ENCODE results near the gene AURKAIP1.
A peak's percentile ranks its signal among the peaks of the same experiment; 100 is the strongest.
"Not testable (repeated sequence)": the region's sequence is repeated elsewhere in the genome, so short reads cannot be mapped to it uniquely, and the experiment has no call there.

Gene AURKAIP1

GRCh38 chr1:1415751-1416150 is 40.7 kb upstream of the AURKAIP1 start:
- H2AFZ ChIP-seq (ENCODE audit: insufficient read depth, low read length, poor library complexity): no peak overlapping the region
- H4K12ac ChIP-seq (ENCODE audit: low read depth, low read length): no peak overlapping the region
- no peak overlapping the region for H3K4me3 ChIP-seq (ENCODE audit: low read depth, low read length)
- H3K4ac ChIP-seq (ENCODE audit: low read depth, low read length): no peak overlapping the region
- H3K4me2 ChIP-seq (ENCODE audit: low read length): no peak overlapping the region
- peak in 1 of 2 donors; percentile 58 for DNase-seq
- no peak overlapping the region for H2BK5ac ChIP-seq (ENCODE audit: low read depth, low read length, poor library complexity)
- no peak overlapping the region for H4K8ac ChIP-seq (ENCODE audit: low read depth, low read length)
- no peak overlapping the region for H3K9ac ChIP-seq (ENCODE audit: low read length)
- H3K27me3 ChIP-seq (ENCODE audit: insufficient read depth, low read length): no peaks in the 10 kb centered on the region
- H2BK120ac ChIP-seq (ENCODE audit: insufficient read depth, low read length, poor library complexity): no peak overlapping the region
- H3K18ac ChIP-seq (ENCODE audit: low read length): no peak overlapping the region
- H2BK12ac ChIP-seq (ENCODE audit: low read length): no peak overlapping the region
- H3K23ac ChIP-seq (ENCODE audit: low read length): no peak overlapping the region
- peaks cover 4% of the 10 kb centered on the region for H3K79me2 ChIP-seq (ENCODE audit: control insufficient read depth, insufficient read depth, low read length, poor library complexity)
- peaks cover 9% of the 10 kb centered on the region in 2 experiments for H3K4me1 ChIP-seq (ENCODE audit: control insufficient read depth in 1 of 2, insufficient read depth in 2 of 2, low read length in 2 of 2)
- H3K36me3 ChIP-seq (ENCODE audit: control insufficient read depth in 1 of 2, insufficient read depth in 2 of 2, low read length in 2 of 2): no peaks in the 10 kb centered on the region
- H2AK5ac ChIP-seq (ENCODE audit: low read length): no peak overlapping the region
- H3K27ac ChIP-seq (ENCODE audit: low read depth, low read length): no peak overlapping the region
- WGBS (ENCODE audit: extremely low coverage, insufficient coverage, insufficient read length): no CpG with 5 or more reads among the region's 13 CpGs
- H3K14ac ChIP-seq (ENCODE audit: low read length): no peak overlapping the region
- H3K79me1 ChIP-seq (ENCODE audit: low read length): peaks cover 9% of the 10 kb centered on the region
- H4K91ac ChIP-seq (ENCODE audit: low read depth, low read length): no peak overlapping the region
- peaks cover 2% of the 10 kb centered on the region for H3K9me3 ChIP-seq (ENCODE audit: insufficient read depth, low read depth, low read length)

- H4K91ac ChIP-seq (ENCODE audit: low read depth, low read length); DNase-seq; H4K8ac ChIP-seq (ENCODE audit: low read depth, low read length); H3K18ac ChIP-seq (ENCODE audit: low read length); H2AFZ ChIP-seq (ENCODE audit: insufficient read depth, low read length, poor library complexity); H3K79me2 ChIP-seq (ENCODE audit: control insufficient read depth, insufficient read depth, low read length, poor library complexity); H3K9me3 ChIP-seq (ENCODE audit: insufficient read depth, low read depth, low read length); H3K4me2 ChIP-seq (ENCODE audit: low read length); H2BK12ac ChIP-seq (ENCODE audit: low read length); H3K36me3 ChIP-seq (ENCODE audit: control insufficient read depth in 1 of 2, insufficient read depth in 2 of 2, low read length in 2 of 2); H3K14ac ChIP-seq (ENCODE audit: low read length); H3K4me3 ChIP-seq (ENCODE audit: low read depth, low read length); H2AK5ac ChIP-seq (ENCODE audit: low read length); H3K4me1 ChIP-seq (ENCODE audit: control insufficient read depth in 1 of 2, insufficient read depth in 2 of 2, low read length in 2 of 2); H3K27ac ChIP-seq (ENCODE audit: low read depth, low read length); H4K12ac ChIP-seq (ENCODE audit: low read depth, low read length); H2BK5ac ChIP-seq (ENCODE audit: low read depth, low read length, poor library complexity); H3K23ac ChIP-seq (ENCODE audit: low read length); H2BK120ac ChIP-seq (ENCODE audit: insufficient read depth, low read length, poor library complexity); H3K4ac ChIP-seq (ENCODE audit: low read depth, low read length); H3K27me3 ChIP-seq (ENCODE audit: insufficient read depth, low read length); H3K79me1 ChIP-seq (ENCODE audit: low read length); H3K9ac ChIP-seq (ENCODE audit: low read length): not testable (repeated sequence)
- no CpG with 5 or more reads among the region's 11 CpGs for WGBS (ENCODE audit: extremely low coverage, insufficient coverage, insufficient read length)
These were observed 37.4 kb upstream of the AURKAIP1 start for GRCh38 chr1:1412311-1412902.

- peaks cover 0 to 6% of the 10 kb centered on the region in 2 experiments for H3K36me3 ChIP-seq (ENCODE audit: control insufficient read depth in 1 of 2, insufficient read depth in 2 of 2, low read length in 2 of 2)
- DNase-seq: no peak
- H3K9ac ChIP-seq (ENCODE audit: low read length): no peak overlapping the region
- no peak overlapping the region for H3K14ac ChIP-seq (ENCODE audit: low read length)
- H3K4me3 ChIP-seq (ENCODE audit: low read depth, low read length): no peak overlapping the region
- no peak overlapping the region for H2BK5ac ChIP-seq (ENCODE audit: low read depth, low read length, poor library complexity)
- H2AFZ ChIP-seq (ENCODE audit: insufficient read depth, low read length, poor library complexity): no peak overlapping the region
- H4K12ac ChIP-seq (ENCODE audit: low read depth, low read length): no peak overlapping the region
- no peak overlapping the region for H3K27ac ChIP-seq (ENCODE audit: low read depth, low read length)
- no peak overlapping the region for H2BK12ac ChIP-seq (ENCODE audit: low read length)
- no peak overlapping the region for H3K23ac ChIP-seq (ENCODE audit: low read length)
- H3K4me2 ChIP-seq (ENCODE audit: low read length): no peak overlapping the region
- no peak overlapping the region for H4K8ac ChIP-seq (ENCODE audit: low read depth, low read length)
- H3K4ac ChIP-seq (ENCODE audit: low read depth, low read length): no peak overlapping the region
- no peaks in the 10 kb centered on the region for H3K27me3 ChIP-seq (ENCODE audit: insufficient read depth, low read length)
- H3K79me1 ChIP-seq (ENCODE audit: low read length): peaks cover 9% of the 10 kb centered on the region
- H3K18ac ChIP-seq (ENCODE audit: low read length): no peak overlapping the region
- peaks cover 2% of the 10 kb centered on the region for H3K9me3 ChIP-seq (ENCODE audit: insufficient read depth, low read depth, low read length)
- no peak overlapping the region for H2AK5ac ChIP-seq (ENCODE audit: low read length)
- no peak overlapping the region for H2BK120ac ChIP-seq (ENCODE audit: insufficient read depth, low read length, poor library complexity)
- no peak overlapping the region for H4K91ac ChIP-seq (ENCODE audit: low read depth, low read length)
- peaks cover 7 to 8% of the 10 kb centered on the region in 2 experiments for H3K4me1 ChIP-seq (ENCODE audit: control insufficient read depth in 1 of 2, insufficient read depth in 2 of 2, low read length in 2 of 2)
- WGBS (ENCODE audit: extremely low coverage, insufficient coverage, insufficient read length): no CpG with 5 or more reads among the region's 13 CpGs
- peaks cover 13% of the 10 kb centered on the region for H3K79me2 ChIP-seq (ENCODE audit: control insufficient read depth, insufficient read depth, low read length, poor library complexity)
These were observed 36.6 kb upstream of the AURKAIP1 start for GRCh38 chr1:1411626-1412025.

GRCh38 chr1:1410238-1410637 is 35.2 kb upstream of the AURKAIP1 start:
- H3K9me3 ChIP-seq (ENCODE audit: insufficient read depth, low read depth, low read length); H3K4me3 ChIP-seq (ENCODE audit: low read depth, low read length); H3K23ac ChIP-seq (ENCODE audit: low read length); H3K27me3 ChIP-seq (ENCODE audit: insufficient read depth, low read length); H2AK5ac ChIP-seq (ENCODE audit: low read length); DNase-seq; H2BK12ac ChIP-seq (ENCODE audit: low read length); H4K91ac ChIP-seq (ENCODE audit: low read depth, low read length); H3K4me2 ChIP-seq (ENCODE audit: low read length); H3K18ac ChIP-seq (ENCODE audit: low read length); H4K8ac ChIP-seq (ENCODE audit: low read depth, low read length); H3K27ac ChIP-seq (ENCODE audit: low read depth, low read length); H4K12ac ChIP-seq (ENCODE audit: low read depth, low read length); H3K9ac ChIP-seq (ENCODE audit: low read length); H3K4ac ChIP-seq (ENCODE audit: low read depth, low read length); H3K14ac ChIP-seq (ENCODE audit: low read length); H2BK120ac ChIP-seq (ENCODE audit: insufficient read depth, low read length, poor library complexity); H2AFZ ChIP-seq (ENCODE audit: insufficient read depth, low read length, poor library complexity); H2BK5ac ChIP-seq (ENCODE audit: low read depth, low read length, poor library complexity): not testable (repeated sequence)
- WGBS (ENCODE audit: extremely low coverage, insufficient coverage, insufficient read length): no CpG with 5 or more reads among the region's 8 CpGs
- Histone ChIP-seq H3K79me1 (ENCODE audit: low read length) (peaks cover 12% of the 10 kb centered on the region), H3K79me2 (ENCODE audit: control insufficient read depth, insufficient read depth, low read length, poor library complexity) (peaks cover 17% of the 10 kb centered on the region), H3K4me1 (ENCODE audit: control insufficient read depth in 1 of 2, insufficient read depth in 2 of 2, low read length in 2 of 2) (peaks cover 11 to 14% of the 10 kb centered on the region in 2 experiments), H3K36me3 (ENCODE audit: control insufficient read depth in 1 of 2, insufficient read depth in 2 of 2, low read length in 2 of 2) (peaks cover 8 to 15% of the 10 kb centered on the region in 2 experiments)

All from trophoblast cell (in vitro differentiated cells and primary cell).